ENCODE data around the gene PSMD9.
"Not testable (repeated sequence)": the region's sequence is repeated elsewhere in the genome, so short reads cannot be mapped to it uniquely, and the experiment has no call there.

PSMD9 gene

DNA sequence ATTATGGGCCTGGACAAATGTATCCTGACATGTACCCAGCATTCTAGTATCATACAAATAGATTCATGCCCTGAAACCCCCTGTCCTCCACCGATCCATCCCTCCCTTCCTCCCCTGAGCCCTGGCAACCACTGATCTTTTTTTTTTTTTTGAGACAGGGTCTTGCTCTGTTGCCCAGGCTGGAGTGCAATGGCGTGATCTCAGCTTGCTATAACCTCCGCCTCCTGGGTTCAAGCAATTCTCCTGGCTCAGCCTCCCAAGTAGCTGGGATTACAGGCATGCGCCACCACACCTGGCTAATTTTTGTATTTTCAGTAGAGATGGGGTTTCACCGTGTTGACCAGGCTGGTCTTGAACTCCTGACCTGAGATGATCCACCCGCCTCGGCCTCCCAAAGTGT, 41.0 kb downstream of the PSMD9 start:
- not testable (repeated sequence) for H3K27me3 ChIP-seq (ENCODE audit: control insufficient read depth, insufficient read depth, low read length); H3K36me3 ChIP-seq (ENCODE audit: control insufficient read depth, low read depth, low read length); H3K9me3 ChIP-seq (ENCODE audit: control insufficient read depth, low read depth, low read length); H3K9ac ChIP-seq (ENCODE audit: low read length); H3K4me3 ChIP-seq (ENCODE audit: low read length); H3K27ac ChIP-seq (ENCODE audit: low read length)
- H3K4me1 ChIP-seq (ENCODE audit: control insufficient read depth, low read depth, low read length): peaks cover 29% of the 10 kb centered on the region

- H3K4me3 ChIP-seq (ENCODE audit: low read length): no peak overlapping the region
- peaks cover 25% of the 10 kb centered on the region for H3K4me1 ChIP-seq (ENCODE audit: control insufficient read depth, low read depth, low read length)
- no peaks in the 10 kb centered on the region for H3K27me3 ChIP-seq (ENCODE audit: control insufficient read depth, insufficient read depth, low read length)
- H3K9me3 ChIP-seq (ENCODE audit: control insufficient read depth, low read depth, low read length): no peaks in the 10 kb centered on the region
- H3K9ac ChIP-seq (ENCODE audit: low read length): no peak overlapping the region
- H3K36me3 ChIP-seq (ENCODE audit: control insufficient read depth, low read depth, low read length): no peaks in the 10 kb centered on the region
- no peak overlapping the region for H3K27ac ChIP-seq (ENCODE audit: low read length)
Measured at GRCh38 chr12:121930862-121931261, 42.3 kb downstream of the PSMD9 start.

GRCh38 chr12:121932176-121932536, 43.6 kb downstream of the PSMD9 start:
- Histone ChIP-seq H3K9ac (ENCODE audit: low read length) (no peak overlapping the region), H3K27ac (ENCODE audit: low read length) (no peak overlapping the region), H3K9me3 (ENCODE audit: control insufficient read depth, low read depth, low read length) (no peaks in the 10 kb centered on the region), H3K4me3 (ENCODE audit: low read length) (no peak overlapping the region), H3K27me3 (ENCODE audit: control insufficient read depth, insufficient read depth, low read length) (no peaks in the 10 kb centered on the region), H3K36me3 (ENCODE audit: control insufficient read depth, low read depth, low read length) (no peaks in the 10 kb centered on the region), H3K4me1 (ENCODE audit: control insufficient read depth, low read depth, low read length) (peaks cover 21% of the 10 kb centered on the region)

- Histone ChIP-seq H3K27me3 (ENCODE audit: control insufficient read depth, insufficient read depth, low read length) (no peaks in the 10 kb centered on the region), H3K4me3 (ENCODE audit: low read length) (no peak overlapping the region), H3K4me1 (ENCODE audit: control insufficient read depth, low read depth, low read length) (peaks cover 13% of the 10 kb centered on the region), H3K27ac (ENCODE audit: low read length) (no peak overlapping the region), H3K9ac (ENCODE audit: low read length) (no peak overlapping the region), H3K9me3 (ENCODE audit: control insufficient read depth, low read depth, low read length) (no peaks in the 10 kb centered on the region), H3K36me3 (ENCODE audit: control insufficient read depth, low read depth, low read length) (no peaks in the 10 kb centered on the region)
Measured at GRCh38 chr12:121932914-121933521, 44.4 kb downstream of the PSMD9 start.

DNA sequence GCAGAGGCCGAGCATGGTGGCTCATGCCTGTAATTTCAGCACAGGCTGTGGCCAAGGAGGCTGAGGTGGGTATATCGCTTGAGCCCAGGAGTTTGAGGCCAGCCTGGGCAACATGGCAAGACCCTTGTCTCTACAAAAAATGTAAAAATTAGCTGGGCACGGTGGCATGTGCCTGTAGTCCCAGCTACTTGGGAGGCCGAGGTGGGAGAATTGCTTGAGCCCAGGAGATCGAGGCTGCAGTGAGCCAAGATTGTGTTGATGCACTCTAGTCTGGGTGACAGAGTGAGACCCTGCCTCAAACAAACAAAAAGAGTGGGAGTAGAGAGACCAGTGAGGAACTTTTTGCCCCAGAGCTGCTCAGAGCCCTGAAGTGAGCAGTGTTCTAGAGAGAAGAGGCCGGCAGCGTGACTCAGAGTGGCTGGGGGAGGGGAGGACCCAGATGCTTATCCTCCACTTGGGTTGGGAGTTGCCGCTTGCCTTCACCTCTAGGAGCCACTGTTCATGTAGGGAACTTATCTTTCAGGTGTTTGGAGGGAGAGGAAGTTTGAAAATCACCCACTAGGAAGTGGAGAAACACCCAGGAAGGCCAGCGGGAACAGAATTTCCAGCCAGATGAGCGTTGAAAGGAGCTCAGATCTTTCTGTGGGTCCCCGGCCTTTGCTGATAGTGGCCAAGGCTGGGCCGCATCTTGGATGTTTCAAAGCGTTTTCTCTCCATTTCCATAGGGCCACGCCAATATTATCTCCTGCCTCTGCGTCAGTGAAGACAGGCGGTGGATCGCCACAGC, 45.1 kb downstream of the PSMD9 start:
- Histone ChIP-seq H3K4me1 (ENCODE audit: control insufficient read depth, low read depth, low read length) (peaks cover 13% of the 10 kb centered on the region), H3K9me3 (ENCODE audit: control insufficient read depth, low read depth, low read length) (no peaks in the 10 kb centered on the region), H3K9ac (ENCODE audit: low read length) (no peak overlapping the region), H3K27ac (ENCODE audit: low read length) (no peak overlapping the region), H3K27me3 (ENCODE audit: control insufficient read depth, insufficient read depth, low read length) (no peaks in the 10 kb centered on the region), H3K36me3 (ENCODE audit: control insufficient read depth, low read depth, low read length) (no peaks in the 10 kb centered on the region), H3K4me3 (ENCODE audit: low read length) (no peak overlapping the region)

DNA sequence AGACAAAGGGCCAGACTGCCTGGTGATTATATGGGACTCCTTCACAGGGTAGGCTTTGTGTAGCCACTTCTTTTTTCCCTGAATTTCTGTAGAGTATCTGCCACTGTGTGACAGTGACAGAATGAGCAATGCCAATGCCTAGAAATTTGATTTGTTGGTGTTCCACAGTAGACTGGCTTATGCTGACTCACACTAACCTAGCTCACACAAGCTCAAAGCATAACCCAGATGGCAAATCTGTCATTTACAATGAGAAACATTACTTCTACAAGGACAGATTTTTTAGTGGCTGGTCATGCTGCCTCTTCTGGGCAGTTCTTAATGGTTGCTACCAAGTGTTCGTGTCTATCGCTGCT, 45.7 kb downstream of the PSMD9 start:
- peaks cover 13% of the 10 kb centered on the region for H3K4me1 ChIP-seq (ENCODE audit: control insufficient read depth, low read depth, low read length)
- H3K27ac ChIP-seq (ENCODE audit: low read length): no peak overlapping the region
- no peak overlapping the region for H3K4me3 ChIP-seq (ENCODE audit: low read length)
- H3K9me3 ChIP-seq (ENCODE audit: control insufficient read depth, low read depth, low read length): no peaks in the 10 kb centered on the region
- H3K36me3 ChIP-seq (ENCODE audit: control insufficient read depth, low read depth, low read length): no peaks in the 10 kb centered on the region
- no peaks in the 10 kb centered on the region for H3K27me3 ChIP-seq (ENCODE audit: control insufficient read depth, insufficient read depth, low read length)
- no peak overlapping the region for H3K9ac ChIP-seq (ENCODE audit: low read length)

GRCh38 chr12:121937654-121938053, 49.1 kb downstream of the PSMD9 start:
- H3K4me1 ChIP-seq (ENCODE audit: control insufficient read depth, low read depth, low read length): peaks cover 13% of the 10 kb centered on the region
- no peaks in the 10 kb centered on the region for H3K27me3 ChIP-seq (ENCODE audit: control insufficient read depth, insufficient read depth, low read length)
- no peak overlapping the region for H3K4me3 ChIP-seq (ENCODE audit: low read length)
- H3K9me3 ChIP-seq (ENCODE audit: control insufficient read depth, low read depth, low read length): no peaks in the 10 kb centered on the region
- H3K36me3 ChIP-seq (ENCODE audit: control insufficient read depth, low read depth, low read length): no peaks in the 10 kb centered on the region
- no peak overlapping the region for H3K27ac ChIP-seq (ENCODE audit: low read length)
- H3K9ac ChIP-seq (ENCODE audit: low read length): no peak overlapping the region

DNA sequence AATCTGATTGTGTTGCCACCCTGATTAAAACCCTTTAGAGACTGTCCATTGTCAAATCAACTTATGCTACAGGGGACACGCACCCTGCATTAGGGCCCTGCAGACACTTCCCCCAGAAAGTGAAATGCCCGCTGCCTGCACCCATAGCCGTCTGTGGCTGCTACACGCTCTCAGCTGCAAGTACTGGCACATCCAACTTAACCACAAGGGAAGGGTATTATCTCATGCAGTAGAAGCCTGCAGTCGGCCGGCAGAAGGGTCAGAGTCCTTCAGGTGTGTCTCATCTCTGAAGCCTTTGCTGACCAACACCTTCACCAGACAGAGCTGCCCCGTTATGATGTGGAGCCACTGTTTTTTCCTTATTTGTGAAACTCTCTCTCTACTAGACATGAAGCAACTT, 50.6 kb downstream of the PSMD9 start:
- Histone ChIP-seq H3K9ac (ENCODE audit: low read length) (no peak overlapping the region), H3K27me3 (ENCODE audit: control insufficient read depth, insufficient read depth, low read length) (no peaks in the 10 kb centered on the region), H3K4me1 (ENCODE audit: control insufficient read depth, low read depth, low read length) (peaks cover 2% of the 10 kb centered on the region), H3K36me3 (ENCODE audit: control insufficient read depth, low read depth, low read length) (no peaks in the 10 kb centered on the region), H3K4me3 (ENCODE audit: low read length) (no peak overlapping the region), H3K27ac (ENCODE audit: low read length) (no peak overlapping the region), H3K9me3 (ENCODE audit: control insufficient read depth, low read depth, low read length) (no peaks in the 10 kb centered on the region)

DNA sequence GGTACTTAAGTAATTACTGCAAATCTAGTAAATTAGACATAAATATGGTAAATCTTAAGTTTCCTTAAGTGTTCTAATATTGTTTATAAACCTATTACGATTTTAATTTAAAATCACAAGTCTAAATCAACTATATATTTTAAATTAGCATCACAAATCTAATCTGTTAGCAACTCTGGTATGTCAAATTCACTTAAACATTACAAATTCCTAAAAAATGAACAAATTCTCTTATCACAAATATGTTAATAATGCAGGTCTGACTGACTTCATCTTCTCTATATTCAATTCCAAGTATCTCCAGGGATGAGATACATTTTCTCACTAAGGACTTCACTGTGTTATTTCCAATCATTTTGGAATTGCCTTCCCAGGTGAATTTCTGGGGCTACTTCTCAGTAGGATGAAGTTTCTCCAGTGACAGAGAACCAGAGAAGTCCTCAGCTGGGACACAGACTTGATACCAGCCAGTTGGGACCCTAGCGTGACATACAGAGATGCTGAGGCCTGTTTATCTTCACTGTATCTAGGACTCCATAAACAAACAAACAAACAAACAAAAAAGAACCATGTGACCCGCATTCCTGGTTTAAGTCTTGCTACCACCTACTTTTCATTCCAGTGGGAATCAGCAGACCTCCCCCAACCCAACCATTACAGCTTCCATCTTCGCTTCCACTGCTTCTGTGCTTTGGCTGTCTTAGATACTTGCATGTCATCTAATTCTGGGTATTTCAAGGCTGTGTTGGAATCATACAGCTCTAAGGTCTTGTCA, 51.6 kb downstream of the PSMD9 start:
- Histone ChIP-seq H3K9me3 (ENCODE audit: control insufficient read depth, low read depth, low read length) (no peaks in the 10 kb centered on the region), H3K4me3 (ENCODE audit: low read length) (no peak overlapping the region), H3K36me3 (ENCODE audit: control insufficient read depth, low read depth, low read length) (no peaks in the 10 kb centered on the region), H3K4me1 (ENCODE audit: control insufficient read depth, low read depth, low read length) (no peaks in the 10 kb centered on the region), H3K27ac (ENCODE audit: low read length) (no peak overlapping the region), H3K9ac (ENCODE audit: low read length) (no peak overlapping the region), H3K27me3 (ENCODE audit: control insufficient read depth, insufficient read depth, low read length) (no peaks in the 10 kb centered on the region)

DNA sequence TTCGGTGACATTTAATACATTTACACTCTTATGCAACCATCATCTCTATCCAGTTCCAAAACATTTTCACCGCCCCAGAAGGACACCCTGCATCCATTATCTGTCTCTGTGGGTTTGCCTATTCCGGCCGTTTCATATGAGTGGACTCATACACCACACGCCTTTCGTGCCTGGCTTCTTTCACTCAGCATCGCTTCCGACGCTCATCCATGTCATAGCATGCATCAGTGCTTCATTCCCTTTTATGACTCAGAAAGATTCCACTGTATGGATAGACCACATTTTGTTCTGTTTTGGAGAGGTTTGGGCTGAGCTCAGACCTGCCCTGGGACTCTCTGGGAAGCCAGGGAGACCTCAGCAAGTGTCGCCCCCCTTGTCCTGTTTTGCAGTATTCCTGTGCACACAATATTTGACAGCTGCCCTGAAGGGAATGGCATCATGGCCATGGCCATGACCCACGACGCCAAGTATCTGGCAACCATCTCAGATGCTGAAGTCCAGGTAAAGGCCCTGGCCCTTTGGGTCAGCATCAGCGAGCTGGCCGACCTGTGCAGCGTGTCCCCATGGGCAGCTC, 53.6 kb downstream of the PSMD9 start:
- H3K36me3 ChIP-seq (ENCODE audit: control insufficient read depth, low read depth, low read length): no peaks in the 10 kb centered on the region
- H3K9ac ChIP-seq (ENCODE audit: low read length): no peak overlapping the region
- H3K27ac ChIP-seq (ENCODE audit: low read length): no peak overlapping the region
- H3K9me3 ChIP-seq (ENCODE audit: control insufficient read depth, low read depth, low read length): no peaks in the 10 kb centered on the region
- H3K27me3 ChIP-seq (ENCODE audit: control insufficient read depth, insufficient read depth, low read length): no peaks in the 10 kb centered on the region
- no peaks in the 10 kb centered on the region for H3K4me1 ChIP-seq (ENCODE audit: control insufficient read depth, low read depth, low read length)
- no peak overlapping the region for H3K4me3 ChIP-seq (ENCODE audit: low read length)

GRCh38 chr12:121943926-121944325, 55.3 kb downstream of the PSMD9 start:
- Histone ChIP-seq H3K9ac (ENCODE audit: low read length) (no peak overlapping the region), H3K27ac (ENCODE audit: low read length) (no peak overlapping the region), H3K4me3 (ENCODE audit: low read length) (no peak overlapping the region), H3K9me3 (ENCODE audit: control insufficient read depth, low read depth, low read length) (no peaks in the 10 kb centered on the region), H3K4me1 (ENCODE audit: control insufficient read depth, low read depth, low read length) (peaks cover 3% of the 10 kb centered on the region), H3K27me3 (ENCODE audit: control insufficient read depth, insufficient read depth, low read length) (no peaks in the 10 kb centered on the region), H3K36me3 (ENCODE audit: control insufficient read depth, low read depth, low read length) (no peaks in the 10 kb centered on the region)

Measured in iPS-18a (cell line).